GM18867 (cell line): ENCODE data around the gene THSD4.

Experiments used
- ATAC-seq: cut with Tn5 transposase; IDR thresholded peaks from one replicate; pipeline ENCODE4 v1.9.1; 2021; ENCODE audit warnings: mild to moderate bottlenecking, moderate library complexity; ENCODE audit not compliant: unreplicated experiment

The THSD4 gene

DNA sequence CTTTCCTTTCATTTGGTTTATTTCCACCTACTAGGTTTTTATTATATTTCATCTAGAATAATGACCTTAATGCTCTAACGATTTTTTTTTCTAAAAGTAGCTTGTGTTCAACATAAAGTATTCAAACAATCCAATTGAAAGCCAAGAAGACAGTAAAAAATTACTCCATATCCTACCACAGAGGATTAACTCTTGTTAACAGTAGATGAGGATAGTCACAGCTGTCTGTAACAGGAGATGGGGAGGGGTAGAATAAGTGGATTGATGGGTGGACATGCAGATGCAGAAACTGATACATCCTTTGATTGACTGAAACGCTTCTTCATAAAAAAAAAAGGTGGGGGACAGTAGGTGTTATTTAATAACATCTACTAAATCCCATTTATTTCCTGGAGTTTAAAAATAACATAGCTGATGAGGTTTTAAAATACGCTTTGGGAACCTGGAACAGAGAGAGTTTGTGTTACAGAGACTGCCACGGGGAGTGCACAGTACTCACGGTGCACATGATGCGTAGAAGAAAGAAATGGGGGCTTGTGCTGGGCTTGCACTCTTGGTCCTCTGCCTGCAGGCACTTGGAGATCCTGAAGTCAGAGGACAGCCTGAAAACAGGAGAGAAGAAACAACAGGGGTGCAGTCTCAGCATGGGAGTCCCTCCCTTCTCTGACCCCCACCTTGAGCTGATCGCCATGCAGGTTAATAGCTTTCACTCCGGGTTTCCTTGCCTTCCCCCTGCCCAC is 226.7 kb downstream of the THSD4 start:
- no peak for ATAC-seq

DNA sequence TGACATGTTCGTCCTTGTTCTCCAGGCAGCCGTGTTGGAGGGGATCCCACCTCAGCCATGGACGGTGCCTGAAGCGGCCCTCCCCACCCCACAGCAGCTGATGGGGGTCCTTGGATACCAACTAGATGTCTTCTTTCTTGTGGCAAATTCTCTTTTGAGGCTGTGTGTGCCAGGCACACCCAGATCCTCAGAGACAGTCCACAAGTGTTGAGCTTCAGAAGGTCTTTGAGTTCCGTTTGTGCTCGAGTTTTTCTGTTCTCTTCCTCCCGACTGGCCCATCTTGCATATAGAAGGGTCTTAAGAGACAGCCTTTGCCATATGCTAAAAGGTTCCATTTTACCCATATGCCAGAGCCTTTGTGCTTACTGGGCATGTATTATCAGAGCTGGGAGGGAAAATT is 227.4 kb downstream of the THSD4 start:
- no peak for ATAC-seq

DNA sequence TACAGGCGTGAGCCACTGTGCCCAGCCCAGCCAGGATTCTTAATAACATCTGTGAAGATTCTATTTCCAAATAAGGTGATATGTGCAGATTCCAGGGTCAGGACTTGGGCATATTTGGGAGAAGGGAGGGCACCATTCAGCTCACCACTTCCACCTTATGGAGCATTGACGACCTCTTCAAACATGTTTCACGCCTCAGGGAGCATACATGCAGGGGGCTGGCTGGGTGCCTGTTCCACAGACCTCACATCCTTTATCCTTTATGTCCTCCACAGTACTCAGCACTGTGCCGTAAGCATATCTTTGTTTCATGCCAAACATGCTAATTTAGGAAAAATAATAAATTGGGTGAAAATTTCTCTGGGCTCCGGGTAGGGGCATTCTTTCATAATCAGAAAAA is 229.0 kb downstream of the THSD4 start:
- ATAC-seq: no peak

DNA sequence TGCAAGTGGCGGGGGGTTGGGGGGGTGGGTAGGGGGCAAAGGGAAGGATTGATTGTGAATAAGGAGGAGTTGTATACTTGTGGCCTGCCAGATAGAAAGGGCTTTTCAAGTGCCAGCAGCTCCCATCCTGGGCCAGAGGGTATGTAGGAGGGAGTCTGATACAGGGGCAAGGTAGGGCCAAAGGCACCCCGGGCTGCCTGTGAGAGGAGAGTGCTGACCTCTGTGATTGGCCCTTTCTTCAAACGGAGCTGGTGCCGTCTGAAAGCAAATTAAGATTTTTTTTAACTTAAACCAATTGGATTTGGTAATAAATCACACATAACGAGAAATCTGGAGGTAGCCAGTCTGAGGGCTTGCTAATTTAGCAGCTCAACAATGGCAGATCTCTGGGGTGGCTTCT is 229.9 kb downstream of the THSD4 start:
- ATAC-seq: no peak

DNA sequence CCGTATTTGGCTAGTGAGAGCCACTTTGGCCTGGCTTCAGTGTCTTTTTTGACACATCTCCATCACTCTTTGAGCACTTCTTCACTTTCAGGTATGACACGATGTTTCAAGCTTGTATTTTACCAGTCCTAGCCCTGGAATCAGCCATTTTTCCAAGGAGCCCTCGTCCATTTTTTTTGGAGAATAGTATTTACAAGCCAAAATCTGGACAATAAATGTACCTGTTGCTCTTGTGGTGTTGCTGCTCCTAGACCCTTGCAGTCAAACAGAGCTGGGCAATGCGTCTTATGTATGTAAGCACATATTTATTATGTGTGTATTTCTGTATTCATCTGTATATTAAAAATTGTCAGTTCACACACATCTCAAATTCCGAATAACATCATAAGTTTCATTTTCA is 231.2 kb downstream of the THSD4 start:
- no peak for ATAC-seq

DNA sequence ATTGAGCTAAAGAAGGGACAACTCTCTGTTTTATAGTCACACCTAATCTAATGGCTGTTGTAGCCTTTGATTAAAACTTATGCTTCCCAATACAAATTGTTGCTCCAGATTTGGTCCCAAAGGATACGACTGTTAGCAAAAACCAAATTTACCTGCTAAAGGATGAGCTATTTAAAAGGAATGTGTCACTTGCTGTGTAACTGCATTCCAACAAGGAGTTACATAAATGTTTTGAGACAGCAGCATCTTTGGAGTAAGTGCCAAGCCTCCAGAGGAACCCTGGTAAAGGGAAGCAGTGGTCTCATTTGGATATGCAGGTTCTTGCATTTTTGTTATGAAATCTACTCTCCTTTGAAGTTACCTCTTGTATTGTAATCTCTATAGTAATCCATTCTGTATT is 233.3 kb downstream of the THSD4 start:
- no peak for ATAC-seq

DNA sequence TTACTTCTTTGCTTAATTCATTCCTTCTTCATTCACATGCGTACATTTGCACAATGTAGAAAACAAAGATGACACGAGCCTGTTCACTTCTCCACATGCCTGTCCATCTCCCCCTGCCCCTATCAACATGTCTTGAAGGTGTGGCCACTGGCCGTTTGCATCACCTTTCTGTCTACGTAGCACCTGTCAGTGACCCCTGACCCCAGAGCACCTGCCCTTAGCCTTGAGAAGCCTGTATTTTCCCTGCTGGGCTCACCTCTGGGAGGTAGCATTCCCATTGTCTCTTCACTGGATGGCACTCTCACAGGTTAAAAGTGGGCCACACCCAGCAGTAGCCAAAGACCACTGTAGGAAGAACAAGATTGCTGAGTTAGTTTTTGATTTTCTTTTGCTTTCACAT is 234.1 kb downstream of the THSD4 start:
- ATAC-seq: no peak

DNA sequence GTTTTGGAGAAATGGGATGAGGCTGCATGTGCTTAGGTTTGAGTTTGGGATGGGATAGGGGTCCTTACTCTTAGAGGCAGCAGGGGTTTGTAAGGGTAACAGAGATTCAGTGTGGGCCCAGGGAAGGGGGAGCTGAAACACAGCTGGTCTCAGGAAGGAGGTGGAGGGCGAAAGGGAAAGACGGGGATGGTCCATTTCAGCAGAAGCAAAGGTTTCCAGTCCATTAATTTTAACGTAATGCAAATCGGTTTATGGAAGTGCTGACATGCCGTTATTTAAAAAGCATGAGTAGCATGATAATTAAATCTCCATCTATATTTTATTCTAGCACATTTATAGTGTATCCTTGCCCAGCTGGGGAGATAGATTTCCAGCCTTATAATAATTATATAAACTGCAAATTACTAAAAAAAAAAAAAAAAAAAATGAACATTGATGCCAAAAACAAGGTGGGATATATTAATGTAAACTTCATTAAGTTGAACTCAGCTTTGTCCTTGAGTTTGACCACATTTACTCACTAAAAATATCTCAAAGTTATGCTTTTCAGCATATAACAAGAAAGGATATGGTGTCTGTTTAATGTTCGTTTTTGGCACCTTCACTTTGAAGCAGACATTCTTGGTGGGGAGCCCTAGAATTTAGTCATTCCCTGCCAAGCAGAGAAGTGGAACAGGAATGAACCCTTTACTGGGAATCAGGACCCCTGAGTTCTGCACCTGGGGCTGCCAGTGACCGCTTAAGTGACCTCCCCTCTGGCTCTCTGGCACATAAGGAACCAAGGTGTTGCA is 234.7 kb downstream of the THSD4 start:
- no peak for ATAC-seq

DNA sequence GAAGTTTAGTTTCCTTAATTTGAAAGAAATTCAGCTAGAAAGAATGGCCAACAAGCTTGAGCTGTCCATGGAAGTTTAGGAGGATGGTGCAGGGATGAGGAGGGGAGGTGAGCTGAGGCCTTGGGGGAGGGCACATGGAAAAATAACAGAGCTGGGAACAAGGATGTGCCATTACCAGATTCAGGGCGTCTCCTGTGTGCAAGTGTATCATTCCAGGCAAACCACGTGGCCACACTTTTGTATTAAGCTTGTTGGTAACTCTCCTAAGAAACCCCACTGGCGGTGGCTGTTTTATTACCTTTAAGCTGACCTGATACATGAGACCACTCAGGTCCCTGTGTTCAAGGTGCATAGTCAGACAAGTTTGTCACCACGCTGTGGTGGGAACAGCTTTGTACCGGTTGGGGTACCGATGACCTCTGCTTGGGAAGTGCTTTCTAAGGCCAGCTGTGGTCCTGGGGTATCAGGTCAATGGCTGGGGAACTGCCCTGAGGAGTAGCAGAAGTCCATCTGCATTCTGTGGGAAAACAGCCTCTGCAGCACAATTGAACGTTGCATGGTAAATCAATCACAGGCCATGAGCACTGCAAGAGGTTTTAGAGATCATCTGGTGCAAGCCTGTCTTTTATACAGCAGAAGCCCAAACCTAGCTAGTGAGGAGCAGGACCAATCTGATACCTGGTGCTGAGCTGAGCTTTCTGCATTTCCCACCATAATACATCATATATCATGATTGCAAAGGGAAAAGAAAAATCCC is 235.5 kb downstream of the THSD4 start:
- no peak for ATAC-seq

DNA sequence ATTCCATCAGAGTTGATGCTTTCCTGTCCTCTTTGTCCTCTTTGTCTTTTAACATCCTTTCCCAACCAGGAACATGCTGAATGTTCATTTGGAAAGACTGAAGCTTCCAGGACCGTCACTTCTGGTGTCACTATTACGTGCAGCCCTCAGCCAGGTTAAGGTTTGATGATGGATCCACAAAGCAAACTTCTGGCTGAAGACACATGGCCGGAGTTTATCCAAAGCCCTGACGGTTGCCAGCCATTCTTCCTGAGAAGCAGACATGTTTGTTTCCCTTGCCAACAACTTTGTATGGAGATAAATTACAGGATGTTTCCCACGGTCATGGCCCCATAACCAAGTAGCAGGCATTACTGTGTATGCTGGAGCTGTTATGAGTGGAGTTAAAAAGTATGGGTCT is 236.9 kb downstream of the THSD4 start:
- no peak for ATAC-seq

DNA sequence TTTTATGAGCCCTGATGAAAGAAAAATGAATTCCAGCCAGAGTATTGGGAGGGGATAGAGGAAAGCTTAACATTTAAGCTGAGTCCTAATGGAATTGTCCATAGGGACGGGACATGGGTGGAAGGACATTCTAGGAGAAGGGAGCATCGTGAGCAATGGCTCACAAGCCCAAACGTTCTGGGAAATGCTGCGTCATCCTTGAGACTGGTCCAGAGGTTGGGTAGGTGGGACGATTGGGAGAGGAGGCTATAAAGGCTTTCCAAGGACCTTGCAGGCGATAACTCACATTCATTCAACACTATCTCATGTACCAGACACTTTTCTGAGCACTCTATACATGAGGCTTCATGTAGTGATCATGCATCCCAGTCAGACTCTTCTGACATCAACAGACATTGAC is 237.5 kb downstream of the THSD4 start:
- no peak for ATAC-seq

DNA sequence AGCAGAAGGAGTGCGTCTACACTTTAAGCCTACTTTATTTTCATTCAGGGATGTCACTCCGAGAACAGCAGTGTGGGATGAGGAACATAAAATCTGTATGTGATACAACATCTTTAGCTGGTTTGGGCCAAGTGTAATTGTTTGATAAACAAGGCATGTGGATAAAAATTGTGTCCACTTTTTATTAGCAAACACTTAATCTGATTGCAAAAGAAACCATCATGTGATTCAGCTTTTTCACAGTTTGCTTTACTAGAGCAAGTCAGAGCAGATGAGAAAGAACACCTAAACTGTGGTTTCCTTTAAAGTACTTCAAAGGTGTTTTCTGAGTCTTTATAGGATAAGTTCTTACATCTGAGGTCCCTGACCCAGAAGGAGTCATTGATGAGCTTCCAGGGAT is 237.9 kb downstream of the THSD4 start:
- no peak for ATAC-seq

DNA sequence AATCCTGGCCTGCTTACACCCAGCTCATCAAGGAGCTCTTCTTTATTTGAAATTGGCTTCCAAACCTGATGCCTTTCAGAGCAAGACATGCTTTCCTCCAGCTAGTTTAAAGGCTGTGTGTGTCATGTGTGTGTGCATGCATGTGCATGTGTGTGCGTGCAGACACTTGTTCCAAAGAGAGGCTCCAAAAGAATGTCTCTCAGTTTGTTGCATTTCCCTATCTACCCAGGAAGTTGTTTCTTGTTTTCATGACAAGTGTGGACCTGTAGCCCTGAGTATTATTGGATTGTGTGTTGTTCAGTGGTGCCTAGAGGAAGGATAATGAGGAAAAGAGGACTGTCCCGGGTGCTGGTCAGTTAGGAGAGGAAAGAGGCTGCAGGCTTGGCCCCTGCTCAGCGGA is 240.0 kb downstream of the THSD4 start:
- ATAC-seq: no peak

DNA sequence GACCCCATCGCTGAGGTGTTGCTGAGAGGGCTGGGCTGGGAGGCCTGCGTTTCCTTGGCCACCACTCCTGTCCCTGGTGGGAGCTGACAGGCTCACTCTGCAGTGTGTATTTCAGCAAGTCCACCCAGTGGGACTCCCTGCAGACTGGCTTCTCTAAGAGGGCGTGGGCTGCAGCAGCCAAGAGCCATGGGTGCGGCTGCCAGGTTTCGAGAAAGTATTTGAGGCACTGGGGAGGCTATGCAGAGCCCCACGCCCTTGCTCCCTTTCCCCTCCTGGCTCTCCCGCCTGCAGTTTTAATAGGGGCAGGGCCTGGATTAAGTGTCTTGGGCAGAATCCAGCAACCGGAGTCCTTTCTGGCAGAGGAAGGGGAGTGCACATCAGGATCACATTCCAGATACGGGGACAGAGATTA is 242.1 kb downstream of the THSD4 start:
- no peak for ATAC-seq

DNA sequence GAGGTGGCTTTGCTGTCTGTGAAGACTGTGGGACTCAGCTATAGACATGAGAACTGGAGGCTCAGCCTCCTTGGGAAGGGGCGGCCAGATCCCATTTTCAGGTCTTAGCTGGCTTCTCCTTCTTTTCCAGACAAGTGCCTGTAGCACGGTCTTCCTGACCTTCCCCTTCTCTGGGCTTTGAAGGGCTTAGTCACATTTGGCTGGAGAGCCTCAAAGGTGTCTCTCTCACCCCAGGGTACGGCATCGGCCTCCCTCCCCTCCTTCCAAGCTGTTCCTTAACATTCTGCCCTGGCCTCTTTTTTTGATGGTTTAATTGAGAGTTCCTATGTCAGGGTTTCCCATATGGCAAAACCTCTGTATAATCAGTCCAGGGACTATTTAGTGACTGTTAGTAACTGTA is 242.7 kb downstream of the THSD4 start:
- no peak for ATAC-seq

DNA sequence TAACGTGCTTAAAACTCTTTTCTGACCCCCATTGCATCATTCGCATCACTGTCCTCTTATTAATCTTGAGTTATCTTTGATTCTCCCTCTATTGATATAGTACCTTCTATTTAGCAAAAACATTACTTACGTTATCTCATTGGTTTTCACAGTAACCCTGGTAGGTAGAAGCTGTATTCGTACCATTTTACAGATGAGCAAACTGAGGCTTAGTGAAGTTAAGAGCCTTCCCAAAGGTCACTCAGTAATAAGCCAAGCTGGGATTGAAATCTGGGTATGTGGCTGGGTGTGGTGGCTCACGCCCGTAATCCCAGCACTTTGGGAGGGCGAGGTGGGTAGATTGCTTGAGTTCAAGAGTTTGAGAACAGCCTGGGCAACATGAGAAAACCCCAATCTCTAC is 244.0 kb downstream of the THSD4 start:
- ATAC-seq: no peak

DNA sequence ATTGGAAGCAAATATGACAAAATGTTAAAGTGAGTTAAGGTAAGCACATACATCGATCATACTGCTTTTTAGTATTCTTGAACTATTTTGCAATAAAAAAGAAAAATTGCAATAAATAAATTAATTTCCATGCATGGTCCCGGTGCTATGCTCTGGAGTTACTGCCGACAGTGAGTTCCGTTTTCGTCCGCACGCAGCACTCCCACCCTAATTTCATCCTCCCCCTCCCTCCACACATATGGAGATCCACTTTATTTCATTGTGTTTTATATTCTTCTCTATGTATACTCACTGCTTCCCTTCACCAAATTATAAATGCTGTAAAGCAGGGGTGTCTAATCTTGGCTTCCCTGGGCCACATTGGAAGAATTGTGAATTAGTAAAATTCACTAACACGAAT is 247.3 kb downstream of the THSD4 start:
- no peak for ATAC-seq

DNA sequence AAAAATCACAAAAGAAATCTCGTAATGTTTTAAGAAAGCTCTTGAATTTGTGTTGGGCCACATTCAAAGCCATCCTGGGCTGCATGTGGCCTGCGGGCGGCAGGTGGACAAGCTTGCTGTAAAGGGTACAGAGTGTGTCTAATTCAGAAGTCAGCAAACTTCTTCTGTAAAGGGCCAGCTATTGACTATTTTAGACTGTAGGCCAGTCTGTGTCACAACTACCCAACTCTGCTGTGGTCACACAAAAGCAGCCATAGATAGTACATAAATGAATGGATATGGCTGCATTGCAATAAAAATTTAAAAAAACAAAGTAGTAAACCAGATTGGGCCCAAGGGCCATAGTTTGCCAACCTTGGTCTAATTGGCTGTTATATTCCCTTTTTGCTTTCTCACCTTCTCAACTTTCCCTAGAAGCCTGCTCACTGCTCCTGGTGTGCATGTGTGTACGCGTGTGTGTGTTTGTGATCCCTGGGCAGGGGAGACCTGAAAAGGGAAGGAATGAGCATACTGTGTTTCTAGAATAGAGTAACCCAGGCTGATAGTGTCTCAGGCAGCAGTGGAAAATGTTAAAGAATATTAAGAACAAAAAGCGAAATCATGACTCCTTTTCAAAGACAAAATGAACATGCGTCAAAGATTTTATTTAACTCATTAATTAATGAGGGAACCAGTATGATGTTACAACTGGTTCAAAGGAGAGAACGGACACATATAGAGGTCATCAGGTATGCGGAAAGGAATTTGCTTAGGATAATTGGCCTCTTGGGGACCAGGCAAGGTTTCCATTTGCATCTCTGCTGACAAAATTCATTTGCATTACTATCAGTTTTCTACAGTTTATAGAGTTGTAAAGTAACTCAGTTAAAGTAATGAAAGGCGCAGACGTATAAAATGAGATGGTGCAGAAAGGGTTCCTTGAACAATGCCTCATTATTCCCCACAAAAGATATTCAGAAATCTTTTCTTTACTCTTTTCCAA is 248.0 kb downstream of the THSD4 start:
- ATAC-seq: no peak

DNA sequence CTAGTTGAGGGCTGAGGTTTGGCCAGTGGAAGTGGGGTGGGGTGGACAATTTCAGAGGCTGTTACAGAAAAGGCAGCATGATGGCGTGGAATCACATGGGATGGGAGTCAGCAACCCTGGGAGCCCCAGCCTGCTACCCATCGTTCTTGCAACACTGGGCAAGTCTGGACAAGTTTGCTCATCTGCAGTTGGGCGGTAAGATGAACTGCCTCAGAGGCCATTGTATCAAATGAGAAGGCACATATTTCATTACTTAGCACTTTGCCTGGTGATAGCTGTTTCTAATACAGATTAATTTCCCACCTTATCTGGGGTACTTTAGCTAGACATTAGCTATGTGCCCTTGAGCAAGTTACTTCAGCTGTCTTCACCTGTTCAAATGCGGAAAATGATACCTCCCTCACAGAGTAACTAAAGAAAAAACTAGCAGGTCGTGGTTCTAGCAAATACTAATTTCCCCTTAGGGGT is 248.9 kb downstream of the THSD4 start:
- no peak for ATAC-seq

DNA sequence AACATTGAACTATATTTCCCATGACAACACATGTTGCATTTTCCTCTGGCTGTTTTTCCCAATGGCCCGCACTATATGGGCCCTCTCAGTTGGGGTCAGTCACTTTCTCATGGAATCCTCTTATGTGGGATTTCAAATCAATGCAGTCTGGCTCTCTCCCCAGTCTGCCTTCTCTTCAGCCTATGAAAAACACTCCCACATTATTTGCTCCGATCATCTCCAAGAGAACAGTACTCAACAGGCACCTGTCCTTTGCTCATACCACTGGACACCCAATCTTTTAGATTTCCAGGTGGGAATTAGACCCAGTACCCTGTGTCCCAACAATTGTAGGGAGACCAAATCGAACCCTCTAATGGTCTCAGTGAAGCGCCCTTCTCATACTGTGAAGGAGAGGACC is 251.3 kb downstream of the THSD4 start:
- no peak for ATAC-seq

DNA sequence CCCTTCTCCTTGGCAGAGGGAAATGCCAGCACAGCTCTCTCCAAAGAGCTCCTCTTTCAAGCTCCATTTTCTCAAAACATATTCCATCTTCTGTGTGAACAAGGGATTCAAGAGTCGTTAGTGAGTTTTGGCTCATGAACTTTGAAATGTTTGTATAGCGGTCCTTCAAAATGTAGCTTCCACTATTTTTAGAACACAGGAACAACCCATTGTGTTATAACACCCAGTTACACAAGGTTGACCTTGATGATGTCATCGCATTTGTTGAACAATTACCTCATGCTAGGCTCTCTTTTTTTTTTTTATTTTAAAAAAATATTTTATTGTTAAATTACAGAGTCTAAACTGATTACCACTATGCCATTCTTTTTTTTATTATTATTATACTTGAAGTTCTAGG is 251.7 kb downstream of the THSD4 start:
- no peak for ATAC-seq
